HG02623 (cell line): ENCODE results near the gene DDX59.
A peak's percentile ranks its signal among the peaks of the same experiment; 100 is the strongest.

Experiments used
- ATAC-seq: cut with Tn5 transposase; IDR thresholded peaks from one replicate; pipeline ENCODE4 v1.9.1; 2021; ENCODE audit warnings: moderate library complexity; ENCODE audit not compliant: unreplicated experiment

The DDX59 gene

DNA sequence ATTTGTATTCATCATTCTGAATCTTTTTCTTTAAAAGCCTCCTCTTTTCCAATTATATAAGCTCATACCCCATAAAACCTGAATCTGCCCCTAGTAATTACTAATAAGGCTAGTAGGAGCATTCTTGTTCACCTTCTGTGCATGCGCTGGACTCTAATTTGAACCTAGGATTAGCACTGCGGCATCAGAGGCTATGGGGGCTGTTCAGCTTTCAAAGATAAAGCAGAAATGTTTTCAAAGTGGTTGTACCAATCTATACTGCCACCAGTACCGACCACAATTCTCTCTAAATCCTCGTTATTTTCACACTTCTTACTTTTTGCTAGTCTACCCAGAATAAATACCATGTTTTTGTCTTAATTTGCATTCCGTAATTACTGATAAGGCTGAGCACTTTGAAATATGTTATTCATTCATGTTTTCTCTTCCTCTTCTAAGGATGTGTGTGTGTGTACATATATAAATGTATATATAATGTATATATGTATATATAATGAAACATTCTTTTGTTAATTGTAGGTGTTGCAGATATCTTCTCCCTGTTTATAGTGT lies 1.6 kb upstream of the DDX59 start:
- no peak for ATAC-seq

DNA sequence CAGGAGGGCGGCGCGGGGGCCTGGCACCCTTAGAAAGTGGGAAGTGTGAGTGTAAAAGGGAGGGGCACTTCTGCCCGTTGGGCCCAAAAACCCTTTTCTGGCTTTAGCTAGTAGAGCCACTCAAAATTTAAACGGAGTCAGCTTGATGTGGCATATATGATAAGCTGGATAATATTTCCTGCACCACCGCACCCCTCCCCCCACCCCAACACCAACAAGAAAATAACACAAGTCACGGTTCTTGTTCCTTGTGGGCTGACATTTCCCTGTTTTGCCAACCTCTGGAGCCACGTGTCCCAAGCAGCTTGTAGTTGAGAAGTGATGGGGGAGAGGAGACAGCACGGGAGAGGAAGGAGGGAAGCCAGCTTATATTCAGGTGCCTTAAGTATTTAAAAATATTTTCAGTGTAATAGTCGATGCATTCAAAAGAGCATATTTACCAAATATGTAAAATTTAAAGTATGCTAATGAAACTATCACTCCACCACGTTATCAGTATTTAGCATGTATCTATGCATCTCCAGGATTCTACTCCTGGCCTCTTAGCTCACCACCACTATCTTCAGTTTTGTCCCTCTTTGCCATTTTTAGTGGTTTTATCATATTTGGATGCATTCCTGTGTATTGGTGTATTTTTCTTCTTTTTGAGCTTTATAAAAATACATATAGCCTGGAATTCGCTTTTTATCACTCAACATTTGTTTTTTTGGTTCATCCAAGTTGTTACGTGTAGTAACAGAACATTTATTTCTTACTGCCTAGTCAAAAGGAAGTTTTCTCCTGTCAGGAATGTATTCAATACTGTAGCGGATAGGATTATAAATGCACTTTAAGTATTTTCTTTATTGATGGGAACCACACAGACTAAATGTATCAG lies 773 bp upstream of the DDX59 start:
- peak; percentile 10 for ATAC-seq

DNA sequence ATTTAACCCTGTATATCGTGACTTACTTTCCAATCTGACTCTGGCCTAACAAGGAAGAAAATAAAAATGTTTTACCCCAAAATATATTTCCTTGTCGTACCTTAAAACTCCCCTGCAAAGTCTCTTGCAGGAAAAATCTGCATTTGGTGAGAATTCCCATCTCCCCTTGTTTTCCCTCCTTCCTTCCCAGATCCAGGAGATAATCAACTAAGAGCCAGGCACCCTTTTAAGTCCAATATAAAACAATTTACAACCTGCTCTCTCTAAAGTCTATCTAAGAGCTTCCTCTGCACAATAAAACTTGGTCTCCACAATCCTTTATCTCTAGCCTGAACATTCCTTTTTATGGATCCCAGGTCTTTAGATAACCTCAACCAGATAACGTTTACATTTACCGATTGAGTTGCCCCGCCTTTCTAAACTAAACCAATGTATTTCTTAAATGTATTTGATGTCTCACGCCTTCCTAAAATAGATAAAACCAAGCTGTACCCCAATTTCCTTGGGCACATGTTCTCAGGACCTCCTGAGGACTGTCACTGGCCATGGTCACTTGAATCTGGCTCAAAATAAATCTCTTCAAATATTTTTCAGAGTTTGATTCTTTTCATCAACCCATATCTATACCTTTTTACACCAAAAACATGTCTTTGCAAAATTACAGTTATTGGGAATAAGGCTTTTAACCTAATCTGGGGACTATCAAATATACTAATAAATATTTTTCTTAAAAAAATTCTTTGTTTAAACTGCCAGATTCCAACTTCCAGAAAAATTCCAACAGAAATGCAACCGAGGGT lies 993 bp downstream of the DDX59 start:
- ATAC-seq: no peak

DNA sequence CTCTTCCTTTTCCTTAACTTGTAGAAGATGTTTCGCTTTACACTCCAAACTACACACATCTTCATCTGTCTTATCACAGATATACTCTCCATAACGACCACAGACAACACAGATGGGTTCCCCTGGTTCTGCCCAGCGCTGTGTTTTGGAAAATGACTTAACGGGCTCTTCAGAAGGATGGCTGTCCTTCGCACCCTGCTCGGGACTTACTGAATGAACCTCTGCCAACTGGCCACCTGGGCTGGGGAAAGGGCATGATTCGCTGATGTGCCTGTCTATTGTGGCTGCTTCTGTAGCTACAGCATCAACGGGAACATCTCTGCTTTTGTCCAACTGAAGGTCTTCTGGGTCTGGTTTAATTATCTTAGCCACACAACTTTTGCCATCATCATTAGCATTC lies 3.4 kb downstream of the DDX59 start:
- no peak for ATAC-seq

DNA sequence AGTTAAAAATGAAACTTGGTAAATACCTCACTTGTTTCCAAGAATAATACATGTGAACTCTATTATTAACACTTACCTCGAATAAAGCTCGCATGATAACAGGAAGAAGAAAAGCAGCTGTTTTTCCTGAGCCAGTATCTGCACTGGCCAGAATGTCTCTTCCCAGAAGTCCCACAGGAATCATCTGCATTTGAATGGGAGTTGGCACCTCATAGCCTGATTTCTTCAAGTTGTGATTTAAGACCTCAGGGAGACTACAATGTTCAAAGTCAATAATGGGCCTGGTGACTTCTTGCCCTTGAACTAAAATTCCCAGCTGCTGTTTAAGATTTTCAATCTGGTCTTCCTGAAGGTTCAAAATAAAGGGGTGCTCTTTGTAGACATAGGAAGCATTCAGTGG lies 3.8 kb downstream of the DDX59 start:
- no peak for ATAC-seq

DNA sequence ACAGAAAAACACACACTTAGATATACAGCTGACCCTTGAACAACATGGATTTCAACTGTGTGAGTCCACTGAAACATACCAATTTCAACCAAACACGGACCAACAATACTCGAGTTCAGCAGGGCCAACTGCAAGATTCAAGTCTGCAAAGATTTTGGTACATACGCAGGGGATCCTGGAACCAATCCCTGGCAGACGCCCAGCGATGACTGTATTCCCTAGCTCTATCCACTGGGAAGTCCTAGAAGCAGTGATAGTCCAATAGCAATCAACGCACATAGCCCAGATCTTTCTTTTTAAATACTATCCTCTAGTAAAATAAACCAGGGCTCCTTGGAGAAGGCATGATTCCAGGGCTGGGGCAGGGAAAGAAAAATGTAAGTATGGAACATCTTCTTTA lies 9.0 kb downstream of the DDX59 start:
- ATAC-seq: no peak

DNA sequence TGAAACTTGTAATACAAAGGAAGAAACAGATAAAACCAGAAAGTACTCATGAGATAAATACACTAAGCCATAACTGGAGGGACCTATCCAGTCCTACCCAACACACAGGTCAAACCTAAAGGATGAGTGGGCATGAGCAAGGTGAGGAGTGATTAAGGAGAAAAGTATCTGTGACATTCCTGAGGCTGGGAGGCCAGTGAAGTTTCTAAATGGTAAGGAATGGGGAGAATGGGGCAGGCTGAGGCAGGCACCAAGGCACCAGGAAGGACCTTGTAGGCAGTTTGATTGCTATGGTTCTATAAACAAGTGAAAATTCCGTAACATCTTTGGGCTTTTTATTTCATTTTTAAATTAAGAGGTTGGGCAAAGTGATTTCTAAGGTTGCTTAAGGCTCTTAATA lies 10.4 kb downstream of the DDX59 start:
- no peak for ATAC-seq

- no peak for ATAC-seq
These were observed 11.5 kb downstream of the DDX59 start for GRCh38 chr1:200658037-200658818.

DNA sequence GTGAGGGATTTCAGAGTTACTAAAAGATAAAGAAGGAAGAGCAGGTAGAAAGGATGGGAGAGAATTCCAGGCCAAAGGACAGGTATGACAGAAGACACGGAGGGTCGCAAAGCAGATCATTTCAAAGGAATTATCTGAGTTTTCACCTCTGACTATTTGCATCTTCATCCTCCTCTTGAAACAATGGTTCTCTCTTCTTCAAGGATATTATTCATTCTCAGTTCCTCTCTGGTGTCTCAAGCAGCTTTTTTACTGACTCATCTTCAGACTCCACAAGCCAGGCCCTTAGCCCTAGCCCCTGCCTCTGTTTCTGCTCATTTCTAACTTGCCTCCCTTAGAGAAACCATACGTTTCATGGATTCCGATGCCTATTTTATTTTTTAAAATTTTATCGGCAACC lies 15.0 kb downstream of the DDX59 start:
- ATAC-seq: peak; percentile 92

- no peak for ATAC-seq
These were observed 16.7 kb downstream of the DDX59 start for GRCh38 chr1:200653022-200653462.

DNA sequence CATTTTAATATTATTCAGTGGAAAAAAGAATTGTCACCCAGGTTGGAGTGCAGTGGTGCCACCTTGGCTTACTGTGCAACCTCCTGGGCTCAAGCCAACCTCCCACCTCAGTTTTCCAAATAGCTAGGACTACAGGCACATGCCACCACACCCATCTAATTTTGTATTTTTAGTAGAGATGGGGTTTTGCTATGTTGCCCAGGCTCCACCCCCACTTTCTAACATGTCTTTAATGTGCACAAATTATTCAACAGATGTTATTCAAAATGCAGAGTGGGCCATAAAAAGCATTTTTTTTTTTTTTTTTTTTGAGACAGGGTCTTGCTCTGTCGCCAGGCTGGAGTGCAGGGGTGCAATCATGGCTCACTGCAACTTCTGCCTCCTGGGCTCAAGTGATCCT lies 17.3 kb downstream of the DDX59 start:
- ATAC-seq: no peak

- no peak for ATAC-seq
These were observed 23.2 kb downstream of the DDX59 start for GRCh38 chr1:200646515-200646914.

GRCh38 chr1:200644021-200644420 lies 25.7 kb downstream of the DDX59 start:
- ATAC-seq: no peak

DNA sequence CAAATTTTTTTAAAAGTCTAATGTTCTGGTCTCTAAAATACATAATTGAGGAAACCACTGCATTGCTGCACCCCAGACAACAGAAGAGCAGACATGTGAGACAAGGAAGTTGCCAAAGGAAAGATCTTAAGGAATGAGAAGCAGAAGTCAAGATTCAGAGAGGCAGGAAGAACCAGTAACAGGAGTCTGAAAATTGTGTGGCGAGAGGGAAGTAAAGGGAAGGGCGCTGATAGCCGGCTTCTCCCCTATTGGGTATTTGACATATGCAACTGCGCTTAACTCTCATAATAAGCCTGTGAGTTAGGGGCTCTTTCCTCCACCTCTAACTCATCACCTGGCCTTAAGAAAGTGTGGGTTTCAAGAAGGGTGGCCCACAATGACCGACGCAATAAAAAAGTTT lies 27.2 kb downstream of the DDX59 start:
- no peak for ATAC-seq

DNA sequence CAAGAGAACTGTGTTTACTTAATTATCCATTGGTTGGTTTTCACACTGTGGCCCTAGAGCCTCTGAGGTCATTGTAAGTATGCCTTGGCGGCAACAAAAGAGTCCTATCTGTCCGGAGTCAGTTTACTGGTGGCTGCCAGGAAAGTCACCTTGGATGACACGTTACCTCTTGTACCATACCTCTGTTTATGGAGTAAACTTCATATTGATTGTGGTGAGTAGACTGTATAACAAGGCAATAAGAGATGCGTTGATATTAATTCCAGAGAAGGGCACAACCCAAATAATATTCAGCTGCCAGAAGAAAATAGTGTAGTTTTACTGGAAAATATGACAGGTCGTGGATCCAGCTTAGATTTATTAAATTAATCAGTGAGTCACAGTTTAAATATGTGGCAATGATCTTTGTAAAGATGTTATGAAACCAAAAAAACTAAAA lies 28.7 kb downstream of the DDX59 start:
- ATAC-seq: no peak

DNA sequence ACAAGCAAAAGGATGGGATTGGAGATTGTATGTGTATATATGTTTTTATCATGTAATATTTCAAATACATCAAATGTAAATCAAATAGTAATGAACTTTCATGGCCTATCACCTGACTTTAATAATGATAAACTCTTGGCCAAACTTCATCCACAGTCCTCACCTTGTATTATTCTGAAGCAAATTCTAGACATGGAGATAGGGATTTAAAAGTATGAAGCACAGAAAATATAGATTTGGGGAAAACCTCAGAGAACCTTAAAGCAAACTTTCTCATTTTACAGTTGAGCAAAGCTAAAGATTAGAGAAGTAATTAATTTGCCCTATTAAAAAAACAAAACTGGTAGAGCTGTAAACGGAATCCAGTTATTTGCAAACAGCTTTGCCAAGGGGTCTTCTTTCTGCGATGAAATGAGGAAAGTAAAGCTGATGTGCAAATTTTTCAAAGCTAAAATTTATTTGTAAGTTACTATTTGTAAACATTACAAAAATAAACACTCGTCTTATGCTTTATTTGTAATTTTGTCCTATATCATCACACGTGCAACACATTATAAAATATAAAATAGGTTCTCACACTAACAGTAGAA lies 29.2 kb downstream of the DDX59 start:
- no peak for ATAC-seq

DNA sequence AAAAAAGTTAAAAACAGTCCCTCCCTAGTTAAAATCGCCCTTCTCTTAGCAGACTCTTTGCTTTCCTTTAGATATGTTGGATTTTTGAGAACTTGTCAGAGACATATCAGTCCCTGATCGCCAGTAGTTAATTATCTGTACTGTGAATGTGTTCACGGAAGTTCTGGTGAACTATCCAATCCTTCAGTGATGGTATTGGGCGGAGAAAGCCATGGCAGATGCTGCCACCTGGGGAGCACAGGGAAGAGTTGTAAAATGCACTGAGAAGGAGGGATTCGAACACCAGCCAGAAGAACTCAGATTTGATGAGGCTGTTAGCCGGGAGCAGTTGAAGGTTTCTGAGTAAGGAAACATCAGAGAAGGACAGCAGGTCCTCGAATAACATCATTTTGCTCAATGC lies 31.6 kb downstream of the DDX59 start:
- no peak for ATAC-seq

DNA sequence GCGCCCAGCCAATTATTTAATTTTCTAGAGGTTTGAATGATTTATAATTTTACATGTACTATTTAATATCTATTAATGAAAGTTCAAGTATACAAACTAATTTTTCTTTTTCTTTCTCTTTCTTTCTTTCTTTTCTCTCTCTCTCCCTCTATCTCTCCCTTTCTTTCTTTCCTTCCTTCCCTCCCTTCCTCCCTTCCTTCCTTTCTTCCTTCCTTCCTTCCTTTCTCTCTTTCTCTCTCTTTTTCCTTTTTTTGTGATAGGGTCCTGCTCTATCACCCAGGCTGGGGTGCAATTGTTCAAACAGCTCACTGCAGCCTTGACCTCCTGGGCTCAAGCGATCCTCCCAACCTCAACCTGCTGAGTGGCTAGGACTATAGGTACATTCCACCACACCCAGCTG lies 33.0 kb downstream of the DDX59 start:
- no peak for ATAC-seq

GRCh38 chr1:200634261-200635122 lies 35.2 kb downstream of the DDX59 start:
- no peak for ATAC-seq

GRCh38 chr1:200631375-200631774 lies 38.3 kb downstream of the DDX59 start:
- ATAC-seq: no peak
